Neural progenitor cell (in vitro differentiated cells): ENCODE data around the gene CRYBB3.

Experiments used
- CTCF ChIP-seq: fragments of 200-600 bp; sonication (generic); IDR thresholded peaks from 2 replicates; pipeline ENCODE4 v1.5.1; 2017; ENCODE audit warnings: antibody characterized with exemption, mild to moderate bottlenecking
- EZH2 ChIP-seq: fragments of 200-600 bp; sonication (generic); IDR thresholded peaks from 2 replicates; pipeline ENCODE4 v1.6.1; 2017; ENCODE audit warnings: antibody characterized with exemption, mild to moderate bottlenecking, moderate library complexity
- EZH2phosphoT487 ChIP-seq: fragments of 200-600 bp; sonication (generic); IDR thresholded peaks from 2 replicates; pipeline ENCODE4 v1.6.1; 2017; ENCODE audit warnings: antibody characterized with exemption

DNA sequence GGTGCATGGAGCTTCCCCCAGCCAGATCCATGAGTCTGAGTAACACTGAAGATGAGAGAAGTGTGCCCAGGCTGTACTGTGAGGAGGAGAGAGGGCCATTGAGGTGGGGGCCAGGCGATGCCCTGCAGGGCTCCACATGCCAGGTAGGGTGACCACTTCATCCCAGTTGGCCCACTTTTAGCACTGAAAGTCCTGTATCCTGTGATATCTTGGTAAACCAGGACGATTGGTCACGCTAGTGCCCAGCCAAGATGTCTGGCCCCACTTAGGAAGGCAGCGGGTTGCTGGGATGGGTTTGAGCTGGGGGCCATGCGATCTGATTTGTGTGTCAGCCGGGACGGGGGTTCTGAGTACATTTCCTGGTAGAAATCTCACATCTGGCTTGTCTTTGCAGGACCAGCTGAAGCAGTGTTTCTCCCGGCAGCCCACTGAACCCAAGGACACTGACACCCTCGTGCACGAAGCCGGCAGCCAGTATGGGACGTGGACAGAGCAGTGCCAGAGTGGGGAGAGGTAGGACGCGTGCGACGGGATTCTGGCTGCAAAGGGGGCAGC, 29.2 kb upstream of the CRYBB3 start:
- no peak for TF ChIP-seq CTCF
- TF ChIP-seq EZH2: no peak
- no peak for TF ChIP-seq EZH2phosphoT487
